GM12878 (cell line): ENCODE results near the gene CTAG1A.

Experiments
- CTCF ChIP-seq, 3 experiments: IDR thresholded peaks in 2 of 3; conservative IDR thresholded peaks in 1 of 3; 2 replicates each; pipeline ENCODE4 v1.5.1; 2011; ENCODE audit warnings: low read depth in 3 of 3, low read length in 3 of 3, mild to moderate bottlenecking in 3 of 3, control low read depth in 2 of 3, moderate library complexity in 2 of 3, inconsistent platforms in 1 of 3, mixed read lengths in 1 of 3; ENCODE audit not compliant: control insufficient read depth in 2 of 3, insufficient read depth in 1 of 3; ENCODE audit errors: extremely low read depth in 1 of 3
- ETV6 ChIP-seq, 2 experiments: fragments of 450-650 bp in 1 of 2; IDR thresholded peaks in 1 of 2; conservative IDR thresholded peaks in 1 of 2; 2 replicates each; pipeline ENCODE4 v1.6.1; 2014; ENCODE audit warnings: antibody characterized with exemption in 1 of 2, borderline replicate concordance in 1 of 2, low read depth in 1 of 2, mild to moderate bottlenecking in 1 of 2, moderate library complexity in 1 of 2
- GABPA ChIP-seq: IDR thresholded peaks from 2 replicates; pipeline ENCODE4 v1.6.1; 2014; ENCODE audit warnings: antibody characterized with exemption, low read depth, mild to moderate bottlenecking, inconsistent platforms
- MAX ChIP-seq: IDR thresholded peaks from 2 replicates; pipeline ENCODE4 v1.6.1; 2012; ENCODE audit warnings: low read depth, low read length, improper control_type of control experiment
- TAF1 ChIP-seq: IDR thresholded peaks from 2 replicates; pipeline ENCODE4 v1.6.1; 2011; ENCODE audit warnings: mild to moderate bottlenecking, low read depth, low read length, borderline replicate concordance
- YY1 ChIP-seq: IDR thresholded peaks from 2 replicates; pipeline ENCODE4 v1.6.1; 2011; ENCODE audit warnings: low read depth, mild to moderate bottlenecking, low read length
- ZNF24 ChIP-seq: fragments of 450-650 bp; IDR thresholded peaks from 2 replicates; pipeline ENCODE4 v1.6.1; 2017; ENCODE audit warnings: antibody characterized with exemption, mild to moderate bottlenecking
- ZNF274 ChIP-seq: IDR thresholded peaks from one replicate; pipeline ENCODE4 v1.8.0; 2011; ENCODE audit not compliant: insufficient read length, insufficient read depth

- TF ChIP-seq TAF1 (no peak), CTCF (IDR thresholded peaks at IDR 0.05 in 2 of 3, conservative IDR thresholded peaks at IDR 0.05 in 1 of 3; ENCODE audit: control insufficient read depth in 2 of 3, extremely low read depth in 1 of 3, insufficient read depth in 1 of 3, low read depth in 3 of 3, low read length in 3 of 3) (no peak), ZNF274 (no peak), MAX (no peak), ZNF24 (no peak), GABPA (no peak), ETV6 (conservative IDR thresholded peaks at IDR 0.05 in 1 of 2, IDR thresholded peaks at IDR 0.05 in 1 of 2; ENCODE audit: borderline replicate concordance in 1 of 2, low read depth in 1 of 2) (no peak), YY1 (no peak)
Observed at GRCh38 chrX:154596290-154596929, 11.5 kb downstream of the CTAG1A start.
